ENCODE data around the gene PGC.

Gene PGC

DNA sequence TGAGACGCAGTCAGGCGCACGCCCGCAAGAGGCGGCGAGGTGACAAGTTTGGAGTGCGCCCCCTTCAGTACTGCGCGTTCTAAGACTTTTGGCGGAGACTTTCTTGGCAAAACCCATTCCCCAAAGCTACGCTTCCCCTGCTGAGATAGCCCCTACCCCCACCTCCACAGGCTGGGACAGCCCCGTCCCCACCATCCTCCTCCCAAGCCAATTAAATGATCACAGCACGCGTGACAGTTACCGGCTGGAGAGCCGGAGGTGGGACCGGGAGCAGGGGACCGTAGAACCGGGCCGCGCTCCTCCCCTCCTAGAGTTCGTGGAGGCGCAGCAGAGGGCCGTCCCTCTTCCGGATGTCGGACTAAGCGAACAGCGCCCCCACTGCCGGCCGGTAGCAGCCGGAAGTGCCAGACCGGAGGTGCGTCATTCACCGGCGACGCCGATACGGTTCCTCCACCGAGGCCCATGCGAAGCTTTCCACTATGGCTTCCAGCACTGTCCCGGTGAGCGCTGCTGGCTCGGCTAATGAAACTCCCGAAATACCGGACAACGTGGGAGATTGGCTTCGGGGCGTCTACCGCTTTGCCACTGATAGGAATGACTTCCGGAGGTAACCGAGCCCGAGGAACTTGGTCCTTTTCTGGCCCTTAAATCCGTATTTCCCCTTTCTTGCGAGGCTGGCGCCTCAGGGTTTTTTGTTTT is 40.2 kb upstream of the PGC start, which contains the start of gene TOMM6:
TSS of gene TOMM6 (plus strand) at position 476 of the 699 bp plus-strand sequence. CDS start at position 480, 4 bp downstream.
- Histone ChIP-seq H3K4me2 (ENCODE audit: low read length) (peak within 1 kb of the TSS; percentile 93), H3F3A (ENCODE audit: control insufficient read depth, insufficient read depth) (peaks cover 27% of the 10 kb centered on the region), H3K27ac (ENCODE audit: low read depth, low read length) (peak within 1 kb of the TSS; percentile 88), H3K4me3 (ENCODE audit: low read length) (peak within 1 kb of the TSS; percentile 77), H3K4me1 (ENCODE audit: control insufficient read depth, low read length) (peaks cover 34% of the 10 kb centered on the region), H3K27me3 (ENCODE audit: control insufficient read depth, low read length) (no peaks in the 10 kb centered on the region), H3K79me2 (ENCODE audit: control insufficient read depth, low read length) (peaks cover 42% of the 10 kb centered on the region), H3K9me2 (replicated peaks; ENCODE audit: control insufficient read depth, low read length) (no peaks in the 10 kb centered on the region), H3K9me3 (ENCODE audit: control insufficient read depth, insufficient read depth, low read length) (no peaks in the 10 kb centered on the region), H4K20me1 (ENCODE audit: control insufficient read depth, insufficient read depth, low read depth, low read length) (no peaks in the 10 kb centered on the region; the same call in 1 of the 2 replicates), H3K36me3 (ENCODE audit: control insufficient read depth, low read length) (peaks cover 46% of the 10 kb centered on the region)
- TF ChIP-seq, protein P1, sequence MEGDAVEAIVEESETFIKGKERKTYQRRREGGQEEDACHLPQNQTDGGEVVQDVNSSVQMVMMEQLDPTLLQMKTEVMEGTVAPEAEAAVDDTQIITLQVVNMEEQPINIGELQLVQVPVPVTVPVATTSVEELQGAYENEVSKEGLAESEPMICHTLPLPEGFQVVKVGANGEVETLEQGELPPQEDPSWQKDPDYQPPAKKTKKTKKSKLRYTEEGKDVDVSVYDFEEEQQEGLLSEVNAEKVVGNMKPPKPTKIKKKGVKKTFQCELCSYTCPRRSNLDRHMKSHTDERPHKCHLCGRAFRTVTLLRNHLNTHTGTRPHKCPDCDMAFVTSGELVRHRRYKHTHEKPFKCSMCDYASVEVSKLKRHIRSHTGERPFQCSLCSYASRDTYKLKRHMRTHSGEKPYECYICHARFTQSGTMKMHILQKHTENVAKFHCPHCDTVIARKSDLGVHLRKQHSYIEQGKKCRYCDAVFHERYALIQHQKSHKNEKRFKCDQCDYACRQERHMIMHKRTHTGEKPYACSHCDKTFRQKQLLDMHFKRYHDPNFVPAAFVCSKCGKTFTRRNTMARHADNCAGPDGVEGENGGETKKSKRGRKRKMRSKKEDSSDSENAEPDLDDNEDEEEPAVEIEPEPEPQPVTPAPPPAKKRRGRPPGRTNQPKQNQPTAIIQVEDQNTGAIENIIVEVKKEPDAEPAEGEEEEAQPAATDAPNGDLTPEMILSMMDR (IDR thresholded peaks at IDR 0.05; ENCODE audit: low read depth, low read length, poor library complexity, severe bottlenecking) = peak; percentile 82
- TF ChIP-seq EZH2phosphoT487 (IDR thresholded peaks at IDR 0.05; ENCODE audit: borderline replicate concordance, low read length) = no peak

DNA sequence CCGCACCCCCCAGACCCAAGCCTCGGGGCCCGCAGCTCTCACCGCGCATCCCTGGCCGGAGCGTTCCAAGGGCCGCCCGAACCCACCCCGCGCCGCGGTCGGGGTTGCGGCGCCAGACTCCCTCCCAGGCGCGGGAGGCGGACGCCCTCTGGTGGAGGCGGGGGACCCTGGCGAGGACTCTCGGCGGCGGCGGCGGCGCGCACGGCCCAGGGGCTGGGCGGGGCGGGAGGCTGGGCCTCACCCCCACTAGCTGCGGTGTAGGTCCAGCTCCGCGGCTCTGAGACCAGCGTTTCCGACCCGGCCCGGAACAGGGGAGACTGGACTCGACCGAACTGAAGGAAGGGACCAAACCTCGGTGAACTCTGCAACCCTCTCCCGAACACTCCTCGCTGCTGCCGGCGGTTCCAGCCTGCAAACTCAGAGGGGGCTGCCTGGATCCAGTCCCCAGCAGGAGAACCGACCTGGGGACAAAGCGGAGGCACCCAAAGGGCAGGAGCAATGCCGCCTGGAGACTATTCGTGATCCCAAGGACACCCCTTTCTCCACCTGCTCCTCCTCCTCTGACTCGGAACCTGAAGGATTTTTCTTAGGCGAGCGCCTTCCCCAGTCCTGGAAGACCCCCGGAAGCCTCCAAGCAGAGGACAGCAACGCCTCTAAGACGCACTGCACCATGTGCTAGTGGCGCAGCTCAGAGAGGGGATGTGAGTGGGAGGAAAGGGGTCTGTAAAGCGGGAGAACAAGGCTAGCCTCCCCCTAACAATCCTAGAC is 39.4 kb upstream of the PGC start:
- H3K9me2 ChIP-seq (replicated peaks; ENCODE audit: control insufficient read depth, low read length) = no peaks in the 10 kb centered on the region
- TF ChIP-seq EZH2phosphoT487 (IDR thresholded peaks at IDR 0.05; ENCODE audit: borderline replicate concordance, low read length) = no peak
- TF ChIP-seq, protein P1 (IDR thresholded peaks at IDR 0.05; ENCODE audit: low read depth, low read length, poor library complexity, severe bottlenecking) = peak; percentile 55
- peaks cover 37% of the 10 kb centered on the region for H3K4me1 ChIP-seq (ENCODE audit: control insufficient read depth, low read length)
- H3K79me2 ChIP-seq (ENCODE audit: control insufficient read depth, low read length) = peaks cover 42% of the 10 kb centered on the region
- H3K36me3 ChIP-seq (ENCODE audit: control insufficient read depth, low read length) = peaks cover 38% of the 10 kb centered on the region
- no peaks in the 10 kb centered on the region for H3K9me3 ChIP-seq (ENCODE audit: control insufficient read depth, insufficient read depth, low read length)
- H4K20me1 ChIP-seq (ENCODE audit: control insufficient read depth, insufficient read depth, low read depth, low read length) = no peaks in the 10 kb centered on the region; the same call in 1 of the 2 replicates
- H3K4me2 ChIP-seq (ENCODE audit: low read length) = peak overlapping the region; percentile 93
- no peaks in the 10 kb centered on the region for H3K27me3 ChIP-seq (ENCODE audit: control insufficient read depth, low read length)
- peaks cover 21% of the 10 kb centered on the region for H3F3A ChIP-seq (ENCODE audit: control insufficient read depth, insufficient read depth)
- peak overlapping the region; percentile 77 for H3K4me3 ChIP-seq (ENCODE audit: low read length)
- peak overlapping the region; percentile 88 for H3K27ac ChIP-seq (ENCODE audit: low read depth, low read length)

DNA sequence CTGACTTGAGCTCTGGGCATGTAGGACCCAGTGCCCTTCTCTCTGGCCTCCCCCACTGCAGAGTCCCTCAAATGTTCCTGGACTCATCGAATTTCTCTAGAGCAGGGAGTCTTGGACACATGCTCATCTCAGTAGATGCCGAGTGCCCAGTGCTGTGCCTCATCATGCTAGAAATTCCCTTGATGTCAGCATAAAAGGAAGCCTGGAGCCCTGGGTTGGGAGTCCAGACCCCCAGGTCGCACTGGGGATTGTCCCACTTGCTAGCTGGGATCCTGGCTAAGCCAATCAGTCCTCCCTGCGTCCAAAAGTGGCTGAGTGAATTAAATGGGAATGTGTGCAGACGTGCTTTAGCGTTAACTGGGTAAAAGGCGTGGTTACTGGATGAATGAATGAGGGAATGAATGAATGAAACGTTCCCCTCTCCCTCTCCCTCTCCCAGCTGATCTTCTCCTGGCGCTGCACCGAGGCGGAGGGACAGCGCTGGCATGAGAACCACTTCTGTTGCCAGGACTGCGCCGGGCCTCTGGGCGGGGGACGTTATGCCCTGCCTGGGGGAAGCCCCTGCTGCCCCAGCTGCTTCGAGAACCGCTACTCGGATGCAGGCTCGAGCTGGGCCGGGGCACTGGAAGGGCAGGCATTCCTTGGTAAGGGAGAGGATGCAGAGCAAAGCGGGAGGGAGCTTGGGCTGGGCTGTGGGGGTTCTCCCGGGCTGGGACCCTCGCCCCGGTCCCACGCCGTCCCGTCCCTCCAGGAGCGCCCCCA is 38.7 kb upstream of the PGC start:
- peaks cover 2% of the 10 kb centered on the region for H3K27me3 ChIP-seq (ENCODE audit: control insufficient read depth, low read length)
- H3K4me1 ChIP-seq (ENCODE audit: control insufficient read depth, low read length) = peaks cover 44% of the 10 kb centered on the region
- peaks cover 19% of the 10 kb centered on the region for H3F3A ChIP-seq (ENCODE audit: control insufficient read depth, insufficient read depth)
- H3K4me3 ChIP-seq (ENCODE audit: low read length) = peak overlapping the region; percentile 77
- peaks cover 41% of the 10 kb centered on the region for H3K79me2 ChIP-seq (ENCODE audit: control insufficient read depth, low read length)
- H3K9me3 ChIP-seq (ENCODE audit: control insufficient read depth, insufficient read depth, low read length) = no peaks in the 10 kb centered on the region
- no peaks in the 10 kb centered on the region for H3K9me2 ChIP-seq (replicated peaks; ENCODE audit: control insufficient read depth, low read length)
- H3K27ac ChIP-seq (ENCODE audit: low read depth, low read length) = no peak overlapping the region
- TF ChIP-seq, protein P1 (IDR thresholded peaks at IDR 0.05; ENCODE audit: low read depth, low read length, poor library complexity, severe bottlenecking) = no peak
- TF ChIP-seq EZH2phosphoT487 (IDR thresholded peaks at IDR 0.05; ENCODE audit: borderline replicate concordance, low read length) = no peak
- H4K20me1 ChIP-seq (ENCODE audit: control insufficient read depth, insufficient read depth, low read depth, low read length) = no peaks in the 10 kb centered on the region; the same call in 1 of the 2 replicates
- peaks cover 31% of the 10 kb centered on the region for H3K36me3 ChIP-seq (ENCODE audit: control insufficient read depth, low read length)
- H3K4me2 ChIP-seq (ENCODE audit: low read length) = peak overlapping the region; percentile 93
